GM19463 (cell line): ENCODE results near the gene GTF2I.
"Not testable (repeated sequence)": the region's sequence is repeated elsewhere in the genome, so short reads cannot be mapped to it uniquely, and the experiment has no call there.

Experiments used
- ATAC-seq: cut with Tn5 transposase; IDR thresholded peaks from one replicate; pipeline ENCODE4 v1.9.1; 2021; ENCODE audit warnings: mild to moderate bottlenecking, moderate library complexity; ENCODE audit not compliant: unreplicated experiment

GTF2I gene

DNA sequence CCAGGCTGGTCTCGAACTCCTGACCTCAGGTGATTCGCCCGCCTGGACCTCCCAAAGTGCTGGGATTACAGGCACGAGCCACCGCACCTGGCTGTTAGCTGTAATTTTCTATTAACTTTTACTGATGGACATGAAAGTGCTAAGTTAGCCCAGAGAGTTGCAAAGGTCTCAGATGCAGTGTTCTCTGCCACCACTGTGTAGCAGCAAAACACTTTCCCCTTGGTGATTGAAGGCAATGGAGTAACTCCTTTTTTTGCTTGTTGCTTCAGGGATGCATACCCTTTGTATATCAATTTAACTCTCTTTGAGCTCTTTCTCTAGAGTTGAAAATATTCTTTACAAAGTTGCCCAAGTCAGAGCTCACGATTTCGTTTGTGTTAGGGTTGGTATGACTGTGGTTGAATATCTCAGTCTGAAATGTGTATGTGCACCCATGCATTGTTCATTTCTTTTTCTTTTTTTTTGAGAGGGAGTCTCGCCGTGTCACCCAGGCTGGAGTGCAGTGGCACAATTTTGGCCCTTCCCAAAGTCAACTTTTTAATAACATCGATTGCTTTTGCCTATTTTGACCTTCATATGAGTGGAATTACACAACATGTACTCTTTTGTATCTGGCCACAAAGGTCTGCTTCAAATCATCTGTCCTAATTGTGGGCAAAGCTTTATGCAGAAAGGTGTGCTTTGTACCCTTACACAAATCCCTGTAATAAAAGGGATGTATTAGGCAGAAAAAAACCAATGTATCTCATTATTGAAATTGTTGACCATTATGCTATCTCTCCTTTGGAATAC, 52.6 kb downstream of the GTF2I start:
- no peak for ATAC-seq

DNA sequence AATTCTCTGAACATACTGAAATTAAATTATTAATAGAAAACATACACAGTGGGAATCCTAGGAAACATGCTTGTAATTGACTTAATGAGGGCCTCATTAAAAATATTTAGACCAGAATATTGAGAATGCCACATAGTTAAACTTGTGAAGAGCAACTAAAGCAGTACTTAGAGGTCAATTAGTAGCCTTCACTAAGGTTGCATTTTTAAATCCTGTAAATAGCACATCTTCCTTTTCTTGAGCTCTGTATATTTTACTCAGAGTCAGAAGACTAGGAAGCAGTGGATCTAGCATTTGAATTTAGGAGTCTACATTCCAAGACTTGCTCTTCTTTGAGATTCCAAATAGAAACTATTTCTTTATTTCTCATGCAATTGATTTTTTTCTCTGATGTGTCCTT, 56.0 kb downstream of the GTF2I start:
- no peak for ATAC-seq

DNA sequence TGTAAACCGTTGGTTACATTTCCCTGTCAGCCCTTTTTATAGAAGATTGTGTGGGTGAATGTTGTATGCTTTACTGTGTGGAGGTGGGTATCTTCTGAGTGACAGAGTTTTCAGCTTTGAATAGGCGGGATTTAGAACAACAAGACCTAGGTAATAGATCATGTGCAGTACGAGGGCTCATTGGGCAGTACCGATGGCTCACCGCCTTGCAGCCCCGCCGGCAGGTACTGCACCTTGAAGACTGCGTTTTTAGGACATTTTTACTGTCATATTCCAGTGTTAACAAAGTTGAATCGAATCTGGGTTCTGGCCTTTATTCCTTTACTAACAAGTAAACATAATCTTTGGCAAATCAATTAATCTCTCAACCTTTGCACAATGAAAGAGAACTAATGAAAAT, 60.4 kb downstream of the GTF2I start:
- ATAC-seq = no peak

DNA sequence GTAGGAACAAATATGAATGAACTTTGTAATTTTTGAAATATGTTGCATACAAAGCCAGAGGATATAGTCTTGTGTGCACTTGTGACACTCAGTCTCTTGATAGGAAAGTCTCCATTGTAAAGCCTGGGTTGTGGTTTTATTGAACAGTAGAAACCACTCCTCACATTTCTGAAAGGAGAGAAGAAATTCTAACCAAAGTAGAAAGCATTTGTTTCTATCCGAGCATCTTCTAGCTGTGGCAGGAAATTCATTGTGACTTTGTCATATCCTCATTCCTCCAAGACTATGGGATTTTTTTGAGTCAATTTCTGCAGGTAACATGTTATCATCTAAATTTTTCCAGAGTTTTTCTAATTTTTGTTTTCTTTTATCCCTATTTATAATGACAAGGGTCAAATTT, 60.8 kb downstream of the GTF2I start:
- no peak for ATAC-seq

DNA sequence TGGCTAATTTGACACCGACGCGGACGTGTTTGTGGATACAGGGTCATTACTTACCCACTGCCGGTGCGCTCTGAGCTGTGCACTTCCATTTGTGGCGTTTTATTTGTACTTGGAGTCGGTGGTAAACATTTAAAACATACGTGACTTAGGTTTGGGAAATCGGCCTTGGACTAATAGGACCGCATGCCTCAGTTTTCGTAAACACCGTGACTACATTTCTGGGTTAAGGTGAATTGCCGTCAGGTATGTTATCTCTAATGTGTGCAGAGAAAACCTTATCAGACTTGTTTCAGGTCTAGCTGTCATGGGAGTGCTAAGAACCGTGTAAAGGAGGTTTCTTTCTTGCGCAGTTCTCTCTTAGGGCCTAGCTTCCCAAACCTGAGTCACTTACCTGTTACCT, 64.6 kb downstream of the GTF2I start:
- no peak for ATAC-seq

DNA sequence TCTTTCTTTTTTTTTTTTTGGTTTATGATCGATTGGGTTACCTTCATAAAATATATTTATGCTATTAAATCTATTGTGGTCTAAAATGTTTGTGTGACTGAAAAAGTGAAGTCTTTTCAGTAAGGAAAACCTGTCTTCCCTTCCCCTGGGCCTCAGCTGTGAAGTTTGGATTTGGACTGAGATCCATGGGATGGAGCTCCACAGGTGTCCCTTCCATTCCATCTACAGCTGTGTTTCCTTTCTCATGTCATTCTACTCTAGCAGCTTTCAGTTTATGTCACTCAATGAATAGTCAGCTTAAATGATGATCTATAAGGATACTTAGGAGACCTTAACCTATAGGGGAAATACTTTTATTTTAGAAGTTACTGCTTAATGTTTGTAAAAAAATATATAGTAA, 68.3 kb downstream of the GTF2I start:
- no peak for ATAC-seq

DNA sequence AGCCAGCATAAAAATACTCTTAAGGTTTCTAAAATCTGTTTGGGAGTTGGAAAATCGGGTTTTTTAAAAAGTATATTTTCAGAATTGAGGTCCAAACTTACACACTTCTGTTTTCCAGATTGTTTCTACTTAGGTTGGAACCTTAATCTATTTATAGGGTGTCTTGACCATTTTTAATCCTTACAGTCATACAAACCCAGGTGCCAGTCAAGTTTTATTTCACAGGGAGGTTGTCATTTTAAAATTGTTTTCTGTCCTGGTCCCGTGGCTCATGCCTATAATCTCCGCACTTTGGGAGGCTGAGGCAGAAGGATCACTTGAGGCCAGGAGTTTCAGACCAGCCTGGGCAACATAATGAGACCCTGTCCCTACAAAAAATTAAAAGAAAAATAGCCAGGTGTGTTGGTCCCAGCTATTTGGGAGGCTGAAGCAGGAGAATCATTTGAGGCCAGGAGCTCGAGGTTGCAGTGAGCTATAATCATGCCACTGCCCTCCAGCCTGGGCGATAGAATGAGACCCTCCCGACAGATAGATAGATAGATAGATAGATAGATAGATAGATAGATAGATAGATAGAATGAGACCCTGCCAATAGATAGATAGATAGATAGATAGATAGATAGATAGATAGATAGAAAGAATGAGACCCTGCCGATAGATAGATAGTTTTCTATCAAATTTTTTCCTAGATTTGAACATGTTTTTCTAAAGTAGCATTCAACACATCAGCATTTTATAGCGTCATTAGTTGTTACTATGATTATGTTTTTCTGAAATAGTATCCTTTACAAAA, 69.0 kb downstream of the GTF2I start:
- ATAC-seq = no peak

DNA sequence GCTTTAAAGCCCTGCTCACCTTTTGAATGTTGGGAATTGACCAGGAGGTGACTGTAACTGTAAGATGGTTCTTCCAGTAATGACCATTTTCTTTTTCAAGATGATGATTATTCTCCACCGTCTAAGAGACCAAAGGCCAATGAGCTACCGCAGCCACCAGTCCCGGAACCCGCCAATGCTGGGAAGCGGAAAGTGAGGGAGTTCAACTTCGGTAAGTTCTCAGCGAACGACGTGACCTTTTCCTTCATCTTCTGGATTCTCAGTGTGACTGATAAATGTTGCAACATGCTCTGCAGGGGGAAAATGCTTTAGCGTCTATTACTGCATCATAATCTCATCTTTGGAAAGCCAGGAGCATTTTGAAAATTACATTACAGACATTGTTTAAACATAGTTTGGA, 71.2 kb downstream of the GTF2I start:
- not testable (repeated sequence) for ATAC-seq

DNA sequence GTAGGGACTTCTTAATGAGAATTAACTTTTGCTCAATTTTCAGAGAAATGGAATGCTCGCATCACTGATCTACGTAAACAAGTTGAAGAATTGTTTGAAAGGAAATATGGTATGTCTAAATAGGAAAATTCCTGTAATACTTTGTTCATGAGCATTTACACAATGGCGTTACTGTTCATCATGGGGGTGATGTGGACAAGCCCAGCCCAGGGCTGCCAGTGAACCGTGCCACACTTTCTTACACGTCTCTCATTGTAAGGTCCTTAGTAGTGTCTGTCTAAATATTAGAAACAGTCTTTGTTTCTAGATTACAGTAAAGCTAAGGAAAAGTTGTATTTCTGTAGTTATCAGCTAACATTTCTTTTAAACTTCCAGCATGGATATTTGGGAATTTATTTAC, 72.7 kb downstream of the GTF2I start:
- not testable (repeated sequence) for ATAC-seq

DNA sequence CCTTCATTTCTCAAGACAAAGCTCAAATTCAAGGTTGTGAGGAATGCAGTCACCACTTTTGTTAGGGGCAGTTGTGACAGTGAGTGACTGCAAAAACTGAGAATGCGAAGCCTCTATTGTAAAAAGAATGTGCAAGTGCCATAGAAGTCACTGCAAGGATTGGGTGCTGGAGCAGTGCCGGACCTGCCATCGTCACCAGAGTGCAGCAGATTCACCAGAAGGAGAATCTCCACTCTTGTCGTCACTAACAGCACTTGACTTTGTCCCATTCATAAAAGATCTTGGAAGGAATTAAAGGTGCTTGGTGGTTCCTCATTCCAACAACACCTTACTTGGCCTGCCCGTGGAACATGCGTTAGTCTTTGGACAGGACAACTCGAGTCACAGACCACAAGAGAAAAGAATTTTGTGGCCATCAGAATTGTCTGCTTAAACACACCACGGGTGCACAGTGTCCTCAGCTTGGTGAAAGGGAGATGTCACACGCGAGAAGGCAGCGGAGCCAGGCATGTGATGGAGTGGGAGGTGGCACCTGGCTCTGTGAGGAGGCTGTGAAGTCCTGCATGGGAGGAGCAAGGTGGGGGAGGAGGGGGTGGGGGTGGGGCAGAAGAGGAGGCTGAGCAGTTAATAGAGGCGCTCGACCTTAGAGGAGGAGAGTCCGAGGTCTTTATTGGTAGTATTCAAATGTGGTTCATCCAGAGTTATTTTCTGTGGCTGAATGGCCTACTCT, 82.6 kb downstream of the GTF2I start:
- ATAC-seq = not testable (repeated sequence)

DNA sequence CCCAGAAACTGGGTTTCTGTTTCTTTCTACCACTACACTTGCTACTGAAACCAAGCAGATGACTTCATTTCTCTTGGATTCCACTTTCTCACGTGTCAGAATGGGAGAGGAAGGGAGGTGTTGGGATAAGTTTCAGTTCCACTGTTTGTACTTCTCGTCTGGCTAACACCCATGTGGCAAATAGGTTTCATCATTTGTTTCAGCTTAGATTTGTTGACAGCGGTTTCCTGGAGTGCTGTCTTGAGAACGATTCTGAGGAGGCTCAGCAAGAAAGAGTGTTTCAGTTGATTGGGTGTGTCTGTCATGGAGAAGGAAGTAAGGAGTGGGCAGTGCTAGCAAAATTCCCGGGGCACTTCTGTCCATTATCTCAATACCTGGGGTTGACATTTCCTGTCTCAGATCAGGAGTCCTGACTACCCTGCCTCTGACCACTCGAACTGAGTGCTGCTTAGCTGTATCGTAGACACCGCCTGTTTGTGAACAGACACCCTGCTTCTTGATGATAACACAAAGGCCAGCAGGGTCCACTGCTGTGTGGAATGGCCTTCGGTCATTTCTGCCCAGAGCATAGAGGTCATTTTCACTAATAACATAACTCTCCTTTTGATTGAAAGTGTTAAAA, 86.5 kb downstream of the GTF2I start:
- ATAC-seq = not testable (repeated sequence)

DNA sequence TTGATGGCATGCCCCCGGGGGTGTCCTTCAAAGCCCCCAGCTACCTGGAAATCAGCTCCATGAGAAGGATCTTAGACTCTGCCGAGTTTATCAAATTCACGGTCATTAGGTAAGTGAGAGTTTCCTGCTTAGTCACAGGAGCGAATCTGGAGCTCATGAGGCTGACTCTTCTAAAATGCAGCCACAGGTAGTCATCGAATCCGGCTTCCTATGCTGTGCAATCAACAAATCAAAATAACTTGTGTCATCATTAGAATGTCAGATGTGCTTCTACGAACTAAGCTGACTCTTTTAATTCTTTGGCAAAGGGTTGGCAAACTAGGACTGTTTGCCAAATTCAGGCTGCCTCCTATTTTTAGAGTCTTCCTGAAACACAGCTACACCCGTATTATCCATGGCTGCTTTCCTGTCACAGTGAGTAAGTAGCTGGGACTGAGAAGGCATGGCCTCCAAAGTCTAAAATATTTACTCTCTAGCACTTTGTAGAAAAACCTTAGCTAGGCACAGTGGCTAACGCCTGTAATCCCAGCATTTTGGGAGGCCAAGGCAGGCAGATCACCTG, 96.5 kb downstream of the GTF2I start:
- not testable (repeated sequence) for ATAC-seq

DNA sequence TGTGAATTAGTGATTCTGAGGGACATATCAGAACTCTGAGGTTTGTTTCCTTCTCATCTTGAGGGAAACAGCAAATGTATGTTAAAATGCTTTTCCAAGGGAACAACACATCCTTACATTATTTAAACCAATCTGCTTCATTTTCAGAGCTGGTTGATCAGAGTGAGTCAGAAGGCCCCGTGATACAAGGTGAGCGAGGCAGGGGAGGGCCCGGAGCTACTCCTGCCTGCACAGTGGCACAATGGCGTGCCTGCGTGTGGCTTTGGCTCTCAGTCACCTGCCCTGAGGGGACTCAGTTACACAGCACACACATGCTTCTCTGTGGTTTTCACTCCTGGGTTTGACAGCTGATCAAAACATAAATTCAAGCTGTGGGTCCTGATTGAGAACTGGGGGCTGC, 99.2 kb downstream of the GTF2I start:
- not testable (repeated sequence) for ATAC-seq

DNA sequence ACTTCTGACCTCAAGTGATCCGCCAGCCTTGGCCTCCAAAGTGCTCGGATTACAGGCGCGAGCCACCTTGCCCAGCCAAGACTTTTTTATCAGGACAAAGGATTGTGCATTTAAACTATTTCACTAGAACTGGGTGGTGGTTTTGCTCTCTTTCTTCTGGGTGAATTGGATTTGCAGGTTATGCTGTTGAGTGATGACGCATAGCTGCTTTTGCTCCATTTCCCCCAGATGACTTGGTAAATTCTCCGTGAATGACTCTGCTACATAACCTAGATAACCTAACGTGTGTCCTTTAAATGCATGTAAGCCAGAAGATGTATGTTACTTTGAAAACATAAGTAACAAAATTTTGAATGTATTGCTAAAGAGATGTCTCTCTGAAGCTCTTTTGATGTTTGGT, 100.8 kb downstream of the GTF2I start:
- ATAC-seq = not testable (repeated sequence)

DNA sequence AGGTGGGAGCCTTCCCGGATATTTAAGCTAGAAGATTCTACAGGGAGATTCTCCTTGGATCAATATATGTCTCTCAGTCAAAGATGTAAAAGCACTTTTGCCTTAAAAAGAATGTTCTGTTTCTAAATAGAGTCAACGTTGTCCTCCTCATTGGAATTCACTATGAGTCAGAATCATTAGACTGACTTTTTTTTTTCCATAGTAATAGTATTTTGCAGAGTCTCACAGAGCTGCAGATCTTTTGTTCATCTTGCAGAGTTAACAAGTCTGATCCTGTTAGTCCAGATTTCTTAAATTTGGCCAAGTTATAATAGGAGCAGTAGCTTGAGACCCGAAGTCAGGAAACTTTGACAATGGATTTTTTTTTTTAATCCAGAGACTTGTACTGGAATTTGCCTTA, 101.5 kb downstream of the GTF2I start:
- ATAC-seq = not testable (repeated sequence)

DNA sequence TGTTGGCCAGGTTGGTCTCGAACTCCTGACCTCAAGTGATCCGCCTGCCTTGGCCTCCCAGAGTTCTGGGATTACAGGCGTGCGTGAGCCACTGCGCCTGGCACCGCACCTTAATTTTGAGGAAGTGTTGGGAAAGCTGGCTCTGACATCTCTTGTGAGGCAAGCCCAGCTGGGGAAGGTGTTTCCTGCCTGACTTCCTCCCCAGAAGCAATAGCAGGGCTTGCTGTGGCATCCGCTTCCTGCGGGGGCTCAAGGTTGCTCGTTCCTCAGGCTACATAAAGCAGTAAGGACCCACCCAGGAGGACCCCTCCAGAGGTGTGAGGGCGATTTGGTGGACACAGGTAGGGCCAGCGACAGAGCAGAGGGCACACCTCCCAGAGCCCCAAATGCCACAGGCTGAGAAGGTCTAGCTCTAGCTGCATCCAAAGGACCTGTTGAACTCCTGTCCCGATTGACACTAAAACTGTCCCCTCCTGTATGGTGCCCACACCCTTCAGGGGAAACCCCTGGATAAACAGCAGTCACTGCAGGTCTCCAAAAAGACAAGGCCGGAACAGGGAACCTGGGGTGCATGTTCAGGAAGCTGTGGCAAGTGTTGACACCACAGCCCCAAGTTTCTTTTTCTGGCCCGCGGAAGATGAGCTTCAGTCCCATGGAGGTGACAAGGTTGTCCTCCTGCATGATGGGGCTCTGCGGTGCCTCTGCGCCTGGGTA, 107.8 kb downstream of the GTF2I start:
- not testable (repeated sequence) for ATAC-seq

DNA sequence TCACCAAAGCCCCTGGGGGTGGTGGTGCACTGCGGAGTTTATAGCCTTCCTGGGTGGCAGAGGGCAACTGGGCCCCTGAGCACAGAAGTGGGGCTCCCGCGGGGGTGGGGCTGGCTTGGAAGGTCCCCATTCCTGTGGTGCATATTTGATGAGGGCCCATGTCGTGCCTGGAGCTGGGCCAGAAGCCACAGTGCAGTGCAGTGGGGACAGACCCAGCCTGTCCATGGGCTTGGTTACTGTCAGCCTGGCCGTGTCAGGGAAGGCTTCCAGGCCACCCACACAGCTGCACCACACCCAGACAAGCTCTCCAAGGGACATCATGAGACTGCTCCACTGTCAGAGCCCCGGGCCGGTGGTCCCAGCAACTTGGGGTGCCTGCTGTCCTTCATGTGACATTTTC, 109.0 kb downstream of the GTF2I start:
- peak; percentile 44 for ATAC-seq

DNA sequence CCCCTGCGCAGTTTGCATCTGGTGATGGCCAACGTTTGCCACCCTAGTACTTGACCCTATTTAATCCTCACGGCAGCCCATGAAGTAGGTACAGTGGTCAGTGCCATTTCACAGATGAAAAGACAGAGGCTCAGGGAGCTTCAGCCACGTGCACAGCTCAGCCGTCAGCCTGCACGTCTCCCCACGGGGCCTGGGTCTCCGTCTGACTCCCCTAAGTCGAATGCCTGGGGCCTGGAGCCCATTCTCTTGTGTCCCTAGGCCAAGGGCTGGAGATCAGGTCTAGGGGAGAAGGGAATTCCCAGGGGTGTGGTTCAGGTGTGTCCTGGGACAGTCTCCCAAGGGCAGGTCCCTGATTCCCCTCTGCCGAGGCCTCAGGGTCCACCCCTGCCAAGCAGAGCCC, 109.5 kb downstream of the GTF2I start:
- not testable (repeated sequence) for ATAC-seq

DNA sequence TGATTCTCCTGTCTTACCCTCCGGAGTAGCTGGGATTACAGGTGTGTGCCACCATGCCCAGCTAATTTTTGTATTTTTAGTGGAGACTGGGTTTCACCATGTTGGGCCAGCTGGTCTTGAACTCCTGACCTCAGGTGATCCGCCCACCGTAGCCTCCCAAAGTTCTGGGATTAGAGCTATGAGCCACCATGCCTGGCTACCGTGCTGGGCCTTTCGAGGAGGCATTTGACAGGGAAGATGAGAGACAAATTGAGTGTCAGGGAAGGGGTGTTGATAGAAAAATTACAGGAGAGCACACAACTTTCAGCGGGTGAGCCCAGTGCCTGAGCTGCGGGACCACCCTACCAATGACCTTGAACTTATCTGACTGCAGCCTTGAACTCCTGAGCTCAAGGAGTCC, 112.5 kb downstream of the GTF2I start:
- ATAC-seq = not testable (repeated sequence)

DNA sequence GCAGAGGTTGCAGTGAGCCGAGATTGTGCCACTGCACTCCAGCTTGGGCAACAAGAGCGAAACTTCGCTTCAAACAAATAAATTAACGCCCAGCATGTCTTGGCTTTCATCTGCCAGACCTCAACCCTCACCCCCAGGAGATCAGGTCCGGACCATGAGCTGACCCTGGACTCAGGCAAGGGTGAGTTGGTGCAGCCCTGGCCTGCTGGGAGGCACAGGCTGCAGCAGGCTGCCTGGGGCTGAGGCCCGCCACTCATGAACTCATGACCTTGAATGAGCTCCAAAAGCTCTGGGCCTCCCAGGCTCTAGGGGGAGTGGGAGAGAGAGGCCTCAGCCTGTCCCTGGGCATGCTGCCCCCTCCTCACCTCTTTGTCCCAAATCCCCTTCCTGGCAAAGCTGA, 114.6 kb downstream of the GTF2I start:
- not testable (repeated sequence) for ATAC-seq
